Measurements from ENCODE around the gene KATNB1. TPM values are rescaled to one million over a fixed set of nuclear protein-coding genes. Genes with fewer than 3 reads are reported as not detected.

KATNB1 gene
- total RNA-seq, 2 donors from 2014 or later, result 17.0 to 26.3 TPM

GRCh38 chr16:57730771-57731730 is 4.5 kb upstream of the KATNB1 start:
- no peak for DNase-seq

GRCh38 chr16:57732037-57732436 is 3.5 kb upstream of the KATNB1 start:
- Histone ChIP-seq H3K27me3 (no peaks in the 10 kb centered on the region), H3K4me1 (peaks cover 4% of the 10 kb centered on the region), H3K9me3 (no peaks in the 10 kb centered on the region), H3K36me3 (no peaks in the 10 kb centered on the region), H3K27ac (no peak overlapping the region), H3K4me3 (no peak overlapping the region), H3K9ac (ENCODE audit: low read depth in 2 of 2, low read length in 2 of 2) (no peak overlapping the region)
- intact Hi-C loops (cut with DNase I), result no loop called here
- TF ChIP-seq CTCF (IDR thresholded peaks at IDR 0.05), result no peak
- no peak for DNase-seq

More at GRCh38 chr16:57730771-57731730, 4.5 kb upstream of the KATNB1 start:
- no peaks in the 10 kb centered on the region for H3K9me3 ChIP-seq
- H3K27me3 ChIP-seq, result no peaks in the 10 kb centered on the region
- H3K27ac ChIP-seq, result no peak overlapping the region
- H3K4me1 ChIP-seq, result no peaks in the 10 kb centered on the region
- no peaks in the 10 kb centered on the region for H3K36me3 ChIP-seq
- no peak for TF ChIP-seq CTCF (IDR thresholded peaks at IDR 0.05)
- no peak overlapping the region for H3K4me3 ChIP-seq
- intact Hi-C loops (cut with DNase I), result no loop called here
- H3K9ac ChIP-seq (ENCODE audit: low read depth in 2 of 2, low read length in 2 of 2), result no peak overlapping the region

- no peak overlapping the region for H3K9ac ChIP-seq (ENCODE audit: low read depth in 2 of 2, low read length in 2 of 2)
- no peak for DNase-seq
These were observed 2.9 kb upstream of the KATNB1 start for GRCh38 chr16:57732714-57733113.

GRCh38 chr16:57734308-57734924 is 1.2 kb upstream of the KATNB1 start:
- TF ChIP-seq CTCF (IDR thresholded peaks at IDR 0.05), result no peak
- Histone ChIP-seq H3K4me3 (peak overlapping the region; percentile 63), H3K4me1 (peaks cover 6% of the 10 kb centered on the region), H3K27ac (peak overlapping the region; percentile 67), H3K27me3 (no peaks in the 10 kb centered on the region), H3K9ac (ENCODE audit: low read depth in 2 of 2, low read length in 2 of 2) (peak overlapping the region; percentile 91 to 93), H3K9me3 (no peaks in the 10 kb centered on the region), H3K36me3 (no peaks in the 10 kb centered on the region)
- intact Hi-C loops (cut with DNase I), result no loop called here
- no peak for DNase-seq

More at GRCh38 chr16:57732714-57733113, 2.9 kb upstream of the KATNB1 start:
- Histone ChIP-seq H3K27ac (no peak overlapping the region), H3K36me3 (no peaks in the 10 kb centered on the region), H3K9me3 (no peaks in the 10 kb centered on the region), H3K4me1 (peaks cover 6% of the 10 kb centered on the region), H3K27me3 (no peaks in the 10 kb centered on the region), H3K4me3 (no peak overlapping the region)
- intact Hi-C loops (cut with DNase I), result no loop called here
- TF ChIP-seq CTCF (IDR thresholded peaks at IDR 0.05), result no peak

GRCh38 chr16:57734925-57735754 is 430 bp upstream of the KATNB1 start:
- Histone ChIP-seq H3K36me3 (no peaks in the 10 kb centered on the region), H3K9ac (ENCODE audit: low read depth in 2 of 2, low read length in 2 of 2) (peak overlapping the region; percentile 92 to 93), H3K27ac (peak overlapping the region; percentile 67), H3K9me3 (no peaks in the 10 kb centered on the region), H3K4me3 (peak overlapping the region; percentile 80), H3K27me3 (no peaks in the 10 kb centered on the region), H3K4me1 (peaks cover 6% of the 10 kb centered on the region)
- intact Hi-C loops (cut with DNase I), result no loop called here
- peak; percentile 98 for DNase-seq
- TF ChIP-seq CTCF (IDR thresholded peaks at IDR 0.05), result no peak
